ENCODE data around the gene GRIN1.
"Not testable (repeated sequence)": the region's sequence is repeated elsewhere in the genome, so short reads cannot be mapped to it uniquely, and the experiment has no call there.

Gene GRIN1

DNA sequence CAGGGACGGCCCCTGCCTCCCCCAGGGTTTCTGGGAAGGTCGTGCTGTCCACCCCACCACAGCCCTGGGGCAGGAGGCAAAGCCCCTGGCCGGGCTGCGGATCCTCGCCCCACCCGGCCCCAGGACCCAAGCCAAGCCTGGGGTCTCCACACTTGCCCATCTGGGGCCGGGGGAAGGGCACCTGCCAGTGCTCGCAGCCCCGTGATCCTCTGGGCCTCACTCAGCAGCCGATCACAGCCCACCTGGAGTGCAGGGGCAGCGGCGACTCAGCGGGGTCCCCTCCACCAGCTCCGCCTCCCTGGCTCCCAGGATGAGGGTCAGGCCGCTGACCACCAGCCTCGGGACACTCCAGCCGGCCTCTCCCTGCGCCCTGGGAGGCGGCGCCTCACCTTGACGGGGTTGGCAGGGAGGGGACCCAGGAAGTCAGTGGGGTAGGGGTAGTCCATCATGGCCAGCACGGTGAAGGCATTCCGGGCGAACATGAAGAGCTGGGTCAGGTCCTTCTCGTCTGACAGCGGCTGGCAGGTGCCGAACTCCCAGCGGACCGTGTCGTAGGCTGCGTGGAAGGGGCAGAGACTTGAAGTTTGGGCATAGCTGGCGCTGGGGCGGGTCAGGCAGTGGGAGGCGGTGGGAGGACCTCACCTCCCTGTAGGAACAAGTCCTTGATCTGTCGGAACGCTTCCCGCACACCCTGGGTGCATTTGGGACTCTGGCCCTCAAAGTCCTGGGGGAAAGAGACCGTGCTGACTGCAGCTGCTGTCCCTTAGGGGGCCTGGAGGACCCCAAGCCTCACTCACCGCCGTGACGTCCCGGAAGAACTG lies 26.2 kb upstream of the GRIN1 start:
- Histone ChIP-seq H3K27ac (ENCODE audit: insufficient read depth, low read length, poor library complexity, severe bottlenecking) (no peak overlapping the region), H3K36me3 (ENCODE audit: control insufficient read depth, insufficient read depth, low read length) (peaks cover 41% of the 10 kb centered on the region), H3K9me3 (ENCODE audit: control insufficient read depth, low read length) (no peaks in the 10 kb centered on the region), H3K4me1 (ENCODE audit: control insufficient read depth, insufficient read depth, low read length, poor library complexity, severe bottlenecking) (peaks cover 14% of the 10 kb centered on the region), H3K27me3 (replicated peaks; ENCODE audit: control insufficient read depth, insufficient read depth, low read length, poor library complexity, severe bottlenecking) (no peaks in the 10 kb centered on the region), H3K4me3 (ENCODE audit: insufficient read depth, low read depth, low read length, poor library complexity, severe bottlenecking) (no peak overlapping the region)
- no peak for DNase-seq

DNA sequence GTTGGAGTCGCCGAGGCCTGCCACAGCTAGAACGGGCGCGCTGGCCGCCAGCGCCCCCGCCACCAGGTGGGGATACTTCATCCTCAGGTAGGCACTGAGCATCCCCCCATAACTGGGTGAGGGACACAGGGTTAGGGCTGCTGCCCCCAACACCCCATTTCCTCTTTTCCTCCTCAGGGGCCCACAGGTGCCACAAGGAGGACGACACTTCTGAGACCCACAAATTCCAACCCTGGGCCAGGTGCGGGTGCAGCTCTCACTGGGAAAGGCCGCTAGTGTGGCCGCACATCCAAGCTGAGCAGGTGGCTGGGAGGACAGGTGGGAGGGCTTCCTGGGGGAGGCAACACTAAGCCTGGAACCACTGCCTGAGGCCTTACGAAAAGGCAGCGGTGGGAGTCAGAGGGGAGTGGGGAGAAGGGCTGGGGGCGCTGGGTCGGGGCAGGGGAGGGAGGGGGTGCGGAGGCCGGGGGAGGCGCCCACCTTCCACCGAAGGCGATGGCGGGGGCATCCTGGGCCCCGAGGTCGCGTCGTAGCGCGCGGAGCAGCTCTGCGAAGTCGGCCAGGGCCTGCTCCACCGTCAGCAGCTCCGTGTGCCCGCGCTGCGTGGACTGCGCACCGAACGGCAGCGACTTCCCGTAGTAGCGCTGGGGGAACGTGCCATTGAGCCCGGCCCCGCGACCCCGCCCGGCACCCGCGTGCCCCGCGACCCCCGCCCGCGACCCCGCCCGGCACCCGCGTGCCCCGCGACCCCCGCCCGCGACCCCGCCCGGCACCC lies 25.4 kb upstream of the GRIN1 start:
- Histone ChIP-seq H3K27me3 (replicated peaks; ENCODE audit: control insufficient read depth, insufficient read depth, low read length, poor library complexity, severe bottlenecking) (no peaks in the 10 kb centered on the region), H3K4me1 (ENCODE audit: control insufficient read depth, insufficient read depth, low read length, poor library complexity, severe bottlenecking) (peaks cover 14% of the 10 kb centered on the region), H3K36me3 (ENCODE audit: control insufficient read depth, insufficient read depth, low read length) (peaks cover 37% of the 10 kb centered on the region), H3K9me3 (ENCODE audit: control insufficient read depth, low read length) (no peaks in the 10 kb centered on the region), H3K27ac (ENCODE audit: insufficient read depth, low read length, poor library complexity, severe bottlenecking) (no peak overlapping the region), H3K4me3 (ENCODE audit: insufficient read depth, low read depth, low read length, poor library complexity, severe bottlenecking) (peak overlapping the region; percentile 22)
- DNase-seq: no peak

DNA sequence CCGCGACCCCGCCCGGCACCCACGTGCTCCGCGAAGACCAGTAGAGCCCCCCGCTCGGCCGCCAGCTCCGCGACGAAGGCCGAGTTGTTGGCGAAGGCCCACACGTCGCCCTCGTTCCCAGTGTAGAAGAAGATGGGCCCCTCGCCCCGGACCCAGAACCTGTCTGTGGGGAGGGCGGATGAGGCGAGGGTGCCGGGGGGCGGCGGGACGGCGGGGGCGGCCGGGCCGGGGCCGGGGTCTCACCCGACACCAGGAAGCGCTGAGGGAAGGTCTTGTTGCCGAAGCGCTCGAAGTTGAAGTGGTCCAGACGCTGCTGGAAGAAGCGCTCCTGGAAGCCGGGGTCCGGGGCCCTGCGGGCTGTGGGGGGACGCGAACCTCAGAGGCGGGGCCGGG lies 24.7 kb upstream of the GRIN1 start:
- Histone ChIP-seq H3K27me3 (replicated peaks; ENCODE audit: control insufficient read depth, insufficient read depth, low read length, poor library complexity, severe bottlenecking) (no peaks in the 10 kb centered on the region), H3K9me3 (ENCODE audit: control insufficient read depth, low read length) (no peaks in the 10 kb centered on the region), H3K4me3 (ENCODE audit: insufficient read depth, low read depth, low read length, poor library complexity, severe bottlenecking) (peak overlapping the region; percentile 58), H3K36me3 (ENCODE audit: control insufficient read depth, insufficient read depth, low read length) (peaks cover 30% of the 10 kb centered on the region), H3K27ac (ENCODE audit: insufficient read depth, low read length, poor library complexity, severe bottlenecking) (peak overlapping the region; percentile 67), H3K4me1 (ENCODE audit: control insufficient read depth, insufficient read depth, low read length, poor library complexity, severe bottlenecking) (peaks cover 14% of the 10 kb centered on the region)
- no peak for DNase-seq

DNA sequence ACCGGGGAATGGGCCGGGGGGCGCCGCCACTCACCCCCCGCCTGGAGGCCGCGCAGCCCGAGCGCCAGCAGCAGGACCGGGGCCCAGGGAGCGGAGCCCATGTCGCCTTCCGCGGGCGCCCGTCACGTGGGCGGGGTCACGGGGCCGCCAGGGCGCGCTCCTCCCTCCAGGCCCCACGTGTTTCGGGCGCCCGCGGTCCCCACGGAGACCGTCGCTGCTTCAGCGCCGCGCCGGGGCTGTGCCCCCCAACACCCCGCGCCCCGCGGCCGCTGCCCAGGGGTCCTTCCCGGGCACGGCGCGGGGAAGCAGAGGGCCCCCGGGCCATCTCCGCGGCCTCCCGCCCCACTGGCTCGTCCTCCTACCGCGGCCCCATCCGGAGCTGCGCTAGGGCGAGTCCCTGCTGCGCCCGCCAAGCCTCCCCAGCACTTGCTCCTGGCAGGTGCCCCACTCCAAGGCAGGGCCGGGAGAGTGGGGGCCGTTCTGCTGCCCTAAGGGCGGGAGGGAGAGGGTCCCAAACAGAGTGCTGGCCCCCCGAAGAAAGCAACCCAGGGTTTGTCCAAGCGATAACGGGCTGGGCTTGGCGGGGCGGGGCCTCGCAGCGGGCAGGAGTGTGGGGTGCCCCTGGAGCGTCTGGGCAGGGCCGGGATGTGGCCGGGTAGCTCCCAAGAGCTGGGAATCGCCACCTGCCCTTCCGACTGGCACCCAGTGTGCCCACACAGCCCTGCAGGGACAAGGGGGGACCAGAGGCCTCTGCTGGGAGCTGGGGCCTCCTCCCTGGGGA lies 24.2 kb upstream of the GRIN1 start, which contains the start of gene DPP7:
TSS of gene DPP7 (minus strand) at position 121 of the 781 bp plus-strand sequence. CDS start at position 101, 20 bp downstream.
- peaks cover 29% of the 10 kb centered on the region for H3K36me3 ChIP-seq (ENCODE audit: control insufficient read depth, insufficient read depth, low read length)
- DNase-seq: peak; percentile 64 to 72 (median 64)
- H3K27me3 ChIP-seq (replicated peaks; ENCODE audit: control insufficient read depth, insufficient read depth, low read length, poor library complexity, severe bottlenecking): no peaks in the 10 kb centered on the region
- peak within 1 kb of the TSS; percentile 67 for H3K27ac ChIP-seq (ENCODE audit: insufficient read depth, low read length, poor library complexity, severe bottlenecking)
- no peaks in the 10 kb centered on the region for H3K9me3 ChIP-seq (ENCODE audit: control insufficient read depth, low read length)
- peaks cover 14% of the 10 kb centered on the region for H3K4me1 ChIP-seq (ENCODE audit: control insufficient read depth, insufficient read depth, low read length, poor library complexity, severe bottlenecking)
- peak within 1 kb of the TSS; percentile 58 for H3K4me3 ChIP-seq (ENCODE audit: insufficient read depth, low read depth, low read length, poor library complexity, severe bottlenecking)

DNA sequence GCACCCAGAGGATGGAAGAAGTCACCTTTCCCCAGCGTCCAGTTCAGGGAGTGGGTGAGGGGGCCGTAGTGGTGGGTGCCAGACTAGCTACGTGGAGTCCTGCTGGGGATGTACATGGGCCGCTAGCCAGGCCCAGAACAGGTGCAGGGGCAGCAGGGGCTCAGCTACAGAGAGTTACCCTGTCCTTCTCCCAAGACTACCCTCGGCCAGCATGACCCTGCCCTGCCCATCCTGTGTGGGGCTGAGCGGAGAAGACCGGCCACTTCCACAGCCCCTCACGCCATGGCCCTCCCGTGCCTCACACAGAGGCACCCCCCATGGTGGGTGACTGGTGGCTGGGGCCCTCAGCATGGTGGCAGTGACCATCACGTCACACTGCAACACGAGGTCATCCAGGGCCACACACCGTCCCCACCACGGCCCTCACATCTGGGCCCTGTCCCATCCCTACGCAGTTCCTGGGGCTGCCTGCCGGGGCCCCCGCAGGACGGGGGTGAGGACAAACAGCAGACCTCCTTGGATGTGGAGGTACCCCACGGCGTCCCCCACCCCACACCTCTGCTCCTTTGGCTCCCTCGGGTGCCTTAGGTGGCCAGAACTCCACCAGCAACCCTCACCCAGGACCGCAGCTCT lies 23.4 kb upstream of the GRIN1 start:
- Histone ChIP-seq H3K9me3 (ENCODE audit: control insufficient read depth, low read length) (no peaks in the 10 kb centered on the region), H3K4me1 (ENCODE audit: control insufficient read depth, insufficient read depth, low read length, poor library complexity, severe bottlenecking) (peaks cover 14% of the 10 kb centered on the region), H3K4me3 (ENCODE audit: insufficient read depth, low read depth, low read length, poor library complexity, severe bottlenecking) (no peak overlapping the region), H3K27me3 (replicated peaks; ENCODE audit: control insufficient read depth, insufficient read depth, low read length, poor library complexity, severe bottlenecking) (no peaks in the 10 kb centered on the region), H3K27ac (ENCODE audit: insufficient read depth, low read length, poor library complexity, severe bottlenecking) (no peak overlapping the region), H3K36me3 (ENCODE audit: control insufficient read depth, insufficient read depth, low read length) (peaks cover 22% of the 10 kb centered on the region)
- DNase-seq: no peak

DNA sequence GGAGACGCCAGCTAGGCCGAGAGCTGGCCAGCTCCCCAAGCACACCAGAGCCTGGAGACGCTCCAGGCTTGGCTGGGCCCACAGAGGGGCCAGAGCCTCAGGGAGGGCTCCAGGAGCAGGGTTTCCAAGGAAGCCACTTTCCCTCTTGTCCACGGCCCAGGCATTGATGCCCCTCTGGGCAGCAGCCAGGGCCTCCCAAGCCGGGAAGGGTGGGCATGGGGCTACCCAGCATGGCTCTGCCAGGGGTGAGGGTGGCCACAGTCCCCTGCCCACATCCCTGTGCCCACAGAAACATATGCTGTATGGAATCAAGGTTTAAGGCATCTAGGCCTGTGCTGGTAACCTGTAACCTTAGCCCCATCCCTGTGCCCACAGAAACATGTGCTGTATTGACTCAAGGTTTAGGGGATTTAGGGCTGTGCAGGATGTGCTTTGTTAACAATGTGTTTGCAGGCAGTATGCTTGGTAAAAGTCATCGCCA lies 22.9 kb upstream of the GRIN1 start:
- no peaks in the 10 kb centered on the region for H3K9me3 ChIP-seq (ENCODE audit: control insufficient read depth, low read length)
- no peak overlapping the region for H3K27ac ChIP-seq (ENCODE audit: insufficient read depth, low read length, poor library complexity, severe bottlenecking)
- H3K4me1 ChIP-seq (ENCODE audit: control insufficient read depth, insufficient read depth, low read length, poor library complexity, severe bottlenecking): peaks cover 14% of the 10 kb centered on the region
- H3K27me3 ChIP-seq (replicated peaks; ENCODE audit: control insufficient read depth, insufficient read depth, low read length, poor library complexity, severe bottlenecking): no peaks in the 10 kb centered on the region
- DNase-seq: no peak
- H3K36me3 ChIP-seq (ENCODE audit: control insufficient read depth, insufficient read depth, low read length): peaks cover 18% of the 10 kb centered on the region
- no peak overlapping the region for H3K4me3 ChIP-seq (ENCODE audit: insufficient read depth, low read depth, low read length, poor library complexity, severe bottlenecking)

DNA sequence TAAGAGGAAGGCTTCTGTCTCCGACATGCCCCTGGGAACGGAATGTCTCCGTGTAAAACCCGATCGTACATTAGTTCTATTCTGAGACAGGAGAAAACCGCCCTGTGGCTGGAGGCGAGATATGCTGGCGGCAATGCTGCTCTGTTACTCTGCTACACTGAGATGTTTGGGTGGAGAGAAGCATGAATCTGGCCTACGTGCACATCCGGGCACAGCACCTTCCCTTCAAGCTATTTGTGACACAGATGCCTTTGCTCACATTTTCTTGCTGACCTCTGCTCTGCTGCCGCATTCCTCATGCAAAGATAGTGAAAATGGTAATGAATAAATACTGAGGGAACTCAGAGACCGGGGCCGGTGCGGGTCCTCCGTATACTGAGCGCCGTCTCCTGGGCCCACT lies 22.2 kb upstream of the GRIN1 start:
- Histone ChIP-seq H3K4me3 (ENCODE audit: insufficient read depth, low read depth, low read length, poor library complexity, severe bottlenecking) (no peak overlapping the region), H3K36me3 (ENCODE audit: control insufficient read depth, insufficient read depth, low read length) (peaks cover 13% of the 10 kb centered on the region), H3K27ac (ENCODE audit: insufficient read depth, low read length, poor library complexity, severe bottlenecking) (no peak overlapping the region), H3K4me1 (ENCODE audit: control insufficient read depth, insufficient read depth, low read length, poor library complexity, severe bottlenecking) (peaks cover 14% of the 10 kb centered on the region), H3K27me3 (replicated peaks; ENCODE audit: control insufficient read depth, insufficient read depth, low read length, poor library complexity, severe bottlenecking) (no peaks in the 10 kb centered on the region), H3K9me3 (ENCODE audit: control insufficient read depth, low read length) (no peaks in the 10 kb centered on the region)
- DNase-seq: no peak

DNA sequence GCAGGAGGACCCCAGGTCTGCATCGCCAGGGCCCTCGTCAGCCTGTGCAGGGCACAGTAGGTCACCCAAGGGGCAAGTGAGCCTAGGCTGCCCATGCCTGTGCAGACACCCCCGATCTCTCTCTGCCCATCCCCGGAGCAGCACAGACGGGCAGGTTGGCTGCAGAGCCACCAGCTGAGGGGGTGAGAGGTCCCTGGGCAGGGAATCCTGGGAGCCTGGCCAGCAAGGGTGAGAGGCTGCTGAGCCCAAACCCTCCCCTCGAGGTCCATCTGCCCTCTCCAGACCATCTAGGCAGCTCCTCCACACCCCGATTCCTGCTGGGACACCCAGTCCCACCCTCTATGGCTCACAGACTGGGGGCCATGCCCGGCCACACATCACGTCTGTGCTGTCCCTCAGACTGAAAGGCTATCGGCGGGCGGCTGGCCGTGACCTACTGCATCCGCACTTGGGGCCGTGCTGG lies 21.7 kb upstream of the GRIN1 start:
- no peak for DNase-seq
- peaks cover 14% of the 10 kb centered on the region for H3K4me1 ChIP-seq (ENCODE audit: control insufficient read depth, insufficient read depth, low read length, poor library complexity, severe bottlenecking)
- no peak overlapping the region for H3K27ac ChIP-seq (ENCODE audit: insufficient read depth, low read length, poor library complexity, severe bottlenecking)
- H3K9me3 ChIP-seq (ENCODE audit: control insufficient read depth, low read length): no peaks in the 10 kb centered on the region
- H3K4me3 ChIP-seq (ENCODE audit: insufficient read depth, low read depth, low read length, poor library complexity, severe bottlenecking): no peak overlapping the region
- H3K36me3 ChIP-seq (ENCODE audit: control insufficient read depth, insufficient read depth, low read length): peaks cover 8% of the 10 kb centered on the region
- H3K27me3 ChIP-seq (replicated peaks; ENCODE audit: control insufficient read depth, insufficient read depth, low read length, poor library complexity, severe bottlenecking): no peaks in the 10 kb centered on the region

DNA sequence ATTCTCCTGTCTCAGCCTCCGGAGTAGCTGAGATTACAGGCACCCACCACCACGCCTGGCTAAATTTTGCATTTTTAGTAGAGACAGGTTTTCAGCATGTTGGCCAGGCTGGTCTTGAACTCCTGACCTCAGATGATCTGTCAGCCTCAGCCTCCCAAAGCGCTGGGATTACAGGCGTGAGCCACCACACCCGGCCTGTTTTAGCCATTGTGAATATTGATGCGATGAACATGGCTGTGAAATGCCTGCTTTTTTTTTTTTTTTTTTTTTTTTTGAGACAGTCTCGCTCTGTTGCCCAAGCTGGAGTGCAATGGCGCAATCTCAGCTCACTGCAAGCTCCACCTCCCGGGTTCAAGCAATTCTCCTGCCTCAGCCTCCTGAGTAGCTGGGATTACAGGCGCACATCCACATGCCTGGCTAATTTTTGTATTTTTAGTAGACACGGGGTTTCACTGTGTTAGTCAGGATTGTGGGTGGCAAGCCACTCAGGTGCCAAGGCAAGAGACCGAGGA lies 20.8 kb upstream of the GRIN1 start:
- H3K4me1 ChIP-seq (ENCODE audit: control insufficient read depth, insufficient read depth, low read length, poor library complexity, severe bottlenecking): peaks cover 14% of the 10 kb centered on the region
- H3K27me3 ChIP-seq (replicated peaks; ENCODE audit: control insufficient read depth, insufficient read depth, low read length, poor library complexity, severe bottlenecking); H3K9me3 ChIP-seq (ENCODE audit: control insufficient read depth, low read length); H3K4me3 ChIP-seq (ENCODE audit: insufficient read depth, low read depth, low read length, poor library complexity, severe bottlenecking); H3K27ac ChIP-seq (ENCODE audit: insufficient read depth, low read length, poor library complexity, severe bottlenecking); DNase-seq; H3K36me3 ChIP-seq (ENCODE audit: control insufficient read depth, insufficient read depth, low read length): not testable (repeated sequence)

Data from effector memory CD4-positive, alpha-beta T cell (primary cell).